ENCODE measurements around the gene HDDC2. TPM values are rescaled to one million over a fixed set of nuclear protein-coding genes. Genes with fewer than 3 reads are reported as not detected.

Gene HDDC2
- total and polyA plus RNA-seq, 2 of the 8 experiments (the other 6 are each of a cell fraction or from before 2014, with no cell fraction given), result 89.3 to 129 TPM

- no peak for TF ChIP-seq BACH1 (IDR thresholded peaks at IDR 0.05; ENCODE audit: low read length)
- TF ChIP-seq ASH2L (IDR thresholded peaks at IDR 0.05; ENCODE audit: low read length), result no peak
- TF ChIP-seq HDAC2 (IDR thresholded peaks at IDR 0.05; ENCODE audit: borderline replicate concordance in 1 of 2, low read depth in 2 of 2, low read length in 2 of 2), result no peak
- no peak for TF ChIP-seq ATF3 (IDR thresholded peaks at IDR 0.05; ENCODE audit: insufficient read depth, low read depth, low read length)
- no peak for TF ChIP-seq YY1 (IDR thresholded peaks at IDR 0.05; ENCODE audit: low read depth, low read length)
- TF ChIP-seq SIX5 (IDR thresholded peaks at IDR 0.05; ENCODE audit: low read depth, low read length), result no peak
- TF ChIP-seq RNF2 (IDR thresholded peaks at IDR 0.05; ENCODE audit: borderline replicate concordance, low read depth, low read length, missing control alignments, poor library complexity, severe bottlenecking), result no peak
- TF ChIP-seq TAF7 (optimal IDR thresholded peaks at IDR 0.05; ENCODE audit: borderline replicate concordance, low read depth, low read length), result no peak
- no peak for TF ChIP-seq SIN3A (conservative IDR thresholded peaks at IDR 0.05 in 1 of 2, IDR thresholded peaks at IDR 0.05 in 1 of 2; ENCODE audit: low read depth in 1 of 2, low read length in 2 of 2)
These were observed 1.2 kb upstream of the HDDC2 start (continued) for GRCh38 chr6:125302840-125303511.

Data from H1 (cell line).